Smooth muscle cell (in vitro differentiated cells): ENCODE measurements around the gene EZR. TPM values are rescaled to one million over a fixed set of nuclear protein-coding genes. Genes with fewer than 3 reads are reported as not detected.
A peak's percentile ranks its signal among the peaks of the same experiment; 100 is the strongest.

Source experiments
- DNase-seq: peaks from one replicate; lab custom pipeline; 2025; ENCODE audit not compliant: unreplicated experiment; lab: John Stamatoyannopoulos, UW
- H2AFZ ChIP-seq: fragments of 200-600 bp; sonication (generic); 2 replicates; pipeline ENCODE4 v1.6.0; 2016; ENCODE audit warnings: antibody characterized with exemption, low read depth, mild to moderate bottlenecking
- H3F3A ChIP-seq: fragments of 200-600 bp; sonication (generic); 2 replicates; pipeline ENCODE4 v1.6.0; 2017; ENCODE audit warnings: antibody characterized with exemption, low read depth
- H3K27ac ChIP-seq: fragments of 200-600 bp; sonication (generic); 2 replicates; pipeline ENCODE4 v1.5.1; 2016; ENCODE audit warnings: low read depth, mild to moderate bottlenecking
- H3K27me3 ChIP-seq: fragments of 200-600 bp; sonication (generic); 2 replicates; pipeline ENCODE4 v1.6.1; 2016; ENCODE audit warnings: low read depth, mild to moderate bottlenecking
- H3K36me3 ChIP-seq: fragments of 200-600 bp; sonication (generic); 2 replicates; pipeline ENCODE4 v1.5.1; 2016; ENCODE audit warnings: low read depth
- H3K4me1 ChIP-seq: fragments of 200-600 bp; sonication (generic); 2 replicates; pipeline ENCODE4 v1.5.1; 2016; ENCODE audit warnings: low read depth
- H3K4me2 ChIP-seq: fragments of 200-600 bp; sonication (generic); 2 replicates; pipeline ENCODE4 v1.6.0; 2016; ENCODE audit warnings: mild to moderate bottlenecking
- H3K4me3 ChIP-seq: fragments of 200-600 bp; sonication (generic); 2 replicates; pipeline ENCODE4 v1.5.1; 2016; ENCODE audit warnings: mild to moderate bottlenecking
- H3K79me2 ChIP-seq: fragments of 200-600 bp; sonication (generic); 2 replicates; pipeline ENCODE4 v1.6.0; 2016; ENCODE audit warnings: low read depth, mild to moderate bottlenecking
- H3K9ac ChIP-seq: fragments of 200-600 bp; sonication (generic); 2 replicates; pipeline ENCODE4 v1.6.0; 2016; ENCODE audit warnings: low read depth
- H3K9me3 ChIP-seq: fragments of 200-600 bp; sonication (generic); replicated peaks from 2 replicates; pipeline ENCODE4 v1.5.1; 2016; ENCODE audit warnings: low read depth
- H4K20me1 ChIP-seq: fragments of 200-600 bp; sonication (generic); 2 replicates; pipeline ENCODE4 v1.6.0; 2016; ENCODE audit warnings: low read depth
- CTCF ChIP-seq: fragments of 200-600 bp; sonication (generic); IDR thresholded peaks from 2 replicates; pipeline ENCODE4 v1.5.1; 2017; ENCODE audit warnings: borderline replicate concordance, mild to moderate bottlenecking, antibody characterized with exemption; ENCODE audit not compliant: insufficient read depth, poor library complexity, severe bottlenecking
- WGBS: methylation state at CpG from one replicate; pipeline ENCODE4 v1.1.7; 2016; ENCODE audit warnings: low lambda C conversion rate; 5-methylcytosine and 5-hydroxymethylcytosine counted together
- polyA plus RNA-seq: library from polyadenylated mRNA; unstranded; fragments of >200 nt; fragmentation: Nextera tagmentation; extraction: Ambion mirVana; gene quantifications from 2 replicates; pipeline ENCODE4 v1.2.1, GENCODE V29; 2016
- total RNA-seq: library from RNA; depleted of rRNA; stranded (reverse); fragments of >200 nt; gene quantifications from 2 replicates; pipeline ENCODE4 v1.2.3, GENCODE V29; 2014

EZR gene
- total and polyA plus RNA-seq, 2 experiments from 2014 or later: 55.0 to 113 TPM

GRCh38 chr6:158810155-158811095, 8.7 kb downstream of the EZR start:
- H2AFZ ChIP-seq: no peak overlapping the region
- H3K9me3 ChIP-seq: no peaks in the 10 kb centered on the region
- WGBS: 50% methylated on average over 9 of the region's 9 CpGs
- no peak for TF ChIP-seq CTCF
- peaks cover 95% of the 10 kb centered on the region for H3K79me2 ChIP-seq
- no peaks in the 10 kb centered on the region for H3K36me3 ChIP-seq
- peak overlapping the region; percentile 13 for H3K4me3 ChIP-seq
- H3K27ac ChIP-seq: peak overlapping the region; percentile 8
- H3F3A ChIP-seq: no peaks in the 10 kb centered on the region
- peak overlapping the region; percentile 6 for H3K4me2 ChIP-seq
- peaks cover 17% of the 10 kb centered on the region for H3K4me1 ChIP-seq
- H3K27me3 ChIP-seq: no peaks in the 10 kb centered on the region
- peaks cover 95% of the 10 kb centered on the region for H4K20me1 ChIP-seq
- H3K9ac ChIP-seq: no peak overlapping the region
- no peak for DNase-seq

- DNase-seq: no peak
- H3K9ac ChIP-seq: no peak overlapping the region
- no peak overlapping the region for H2AFZ ChIP-seq
- no peaks in the 10 kb centered on the region for H3K36me3 ChIP-seq
- H3K27ac ChIP-seq: no peak overlapping the region
- peaks cover 4% of the 10 kb centered on the region for H3F3A ChIP-seq
- WGBS: 87% methylated on average over 8 of the region's 8 CpGs
- TF ChIP-seq CTCF: no peak
- no peaks in the 10 kb centered on the region for H3K9me3 ChIP-seq
- H4K20me1 ChIP-seq: peaks cover 92% of the 10 kb centered on the region
- H3K4me2 ChIP-seq: no peak overlapping the region
- peak overlapping the region; percentile 13 for H3K4me3 ChIP-seq
- peaks cover 12% of the 10 kb centered on the region for H3K4me1 ChIP-seq
- H3K27me3 ChIP-seq: no peaks in the 10 kb centered on the region
- peaks cover 89% of the 10 kb centered on the region for H3K79me2 ChIP-seq
These were observed 10.1 kb downstream of the EZR start for GRCh38 chr6:158808941-158809678.

- WGBS: 86% methylated on average over 6 of the region's 6 CpGs
- peaks cover 91% of the 10 kb centered on the region for H4K20me1 ChIP-seq
These were observed 10.7 kb downstream of the EZR start for GRCh38 chr6:158808442-158808833.

More at GRCh38 chr6:158808442-158808833, 10.7 kb downstream of the EZR start:
- no peak for TF ChIP-seq CTCF
- Histone ChIP-seq H3K9me3 (no peaks in the 10 kb centered on the region), H3K27me3 (no peaks in the 10 kb centered on the region), H3K79me2 (peaks cover 87% of the 10 kb centered on the region), H3K9ac (no peak overlapping the region), H3F3A (peaks cover 6% of the 10 kb centered on the region), H2AFZ (no peak overlapping the region), H3K4me3 (no peak overlapping the region), H3K36me3 (no peaks in the 10 kb centered on the region), H3K27ac (no peak overlapping the region), H3K4me2 (no peak overlapping the region), H3K4me1 (peaks cover 17% of the 10 kb centered on the region)
- DNase-seq: no peak
